ENCODE measurements around the gene POP7. TPM values are rescaled to one million over a fixed set of nuclear protein-coding genes. Genes with fewer than 3 reads are reported as not detected.

Gene POP7
- polyA plus RNA-seq, 1 donor from 2014 or later: 92.1 TPM

DNA sequence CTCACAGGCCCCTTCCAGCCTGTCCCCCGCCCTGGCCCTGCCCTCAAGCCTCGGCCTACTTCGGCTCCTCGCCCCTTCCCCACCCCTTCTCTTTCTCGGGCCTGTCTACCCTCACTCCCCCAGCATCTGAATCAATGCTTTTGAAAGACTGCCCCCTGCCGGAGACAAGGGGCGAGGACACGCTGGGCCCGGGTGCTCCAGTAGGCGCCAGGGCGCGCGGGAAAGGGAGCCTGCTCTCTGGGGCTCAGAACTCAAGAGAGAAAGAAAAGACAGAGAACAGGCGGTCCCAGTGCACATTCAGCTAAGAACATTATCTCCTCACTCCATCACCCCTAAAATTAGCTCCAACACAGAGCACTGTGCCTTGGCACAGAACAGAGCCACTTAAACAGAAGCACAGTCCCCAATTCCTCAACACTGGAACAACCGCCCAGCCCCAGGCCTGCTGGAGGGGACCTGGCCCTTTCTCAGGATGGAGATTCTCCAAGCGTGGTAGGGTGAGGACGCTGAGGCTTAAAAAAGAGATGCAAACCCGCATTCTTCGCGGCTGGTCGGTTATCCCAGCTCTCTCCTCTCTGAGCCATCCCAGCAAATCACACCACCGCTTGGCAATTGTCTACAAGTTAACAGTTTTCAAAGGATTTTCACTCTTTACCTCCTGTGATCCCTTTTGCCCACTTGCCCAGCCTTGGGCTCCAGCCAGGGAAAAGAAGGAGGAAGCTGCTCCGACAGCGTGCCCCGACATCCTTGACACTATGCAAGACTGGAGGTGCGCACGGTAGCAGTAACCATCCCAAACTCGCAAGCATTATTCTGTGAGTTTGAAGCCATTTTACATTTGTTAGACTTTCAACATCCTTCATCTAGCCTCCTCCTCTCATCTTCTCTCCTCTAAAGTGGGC, 14.0 kb upstream of the POP7 start:
- Histone ChIP-seq H3K9me2 (ENCODE audit: insufficient read depth, low read length) (no peaks in the 10 kb centered on the region), H3F3A (ENCODE audit: insufficient read depth, low read length, poor library complexity, severe bottlenecking) (no peaks in the 10 kb centered on the region), H3K27ac (ENCODE audit: low read length) (no peak overlapping the region), H3K4me3 (ENCODE audit: low read length) (peak overlapping the region; percentile 95), H3K9ac (ENCODE audit: low read length) (peak overlapping the region; percentile 83), H3K9me3 (ENCODE audit: low read length) (no peaks in the 10 kb centered on the region), H3K27me3 (ENCODE audit: insufficient read depth, low read depth, low read length) (no peaks in the 10 kb centered on the region), H3K79me2 (replicated peaks; ENCODE audit: insufficient read depth, low read length) (peaks cover 50% of the 10 kb centered on the region), H3K36me3 (ENCODE audit: insufficient read depth, low read length) (no peaks in the 10 kb centered on the region), H3K4me2 (ENCODE audit: low read length) (peak overlapping the region; percentile 96), H2AFZ (ENCODE audit: low read depth, low read length) (no peak overlapping the region), H4K20me1 (ENCODE audit: insufficient read depth) (peaks cover 20% of the 10 kb centered on the region)
- peak; percentile 72 for TF ChIP-seq RAD21 (conservative IDR thresholded peaks at IDR 0.05)
- TF ChIP-seq POLR2AphosphoS5 (IDR thresholded peaks at IDR 0.05): no peak
- peak; percentile 46 for TF ChIP-seq MXI1 (conservative IDR thresholded peaks at IDR 0.05; ENCODE audit: poor library complexity, severe bottlenecking)
- peak; percentile 83 for TF ChIP-seq SMC3 (conservative IDR thresholded peaks at IDR 0.05; ENCODE audit: poor library complexity)
- TF ChIP-seq, protein P1, sequence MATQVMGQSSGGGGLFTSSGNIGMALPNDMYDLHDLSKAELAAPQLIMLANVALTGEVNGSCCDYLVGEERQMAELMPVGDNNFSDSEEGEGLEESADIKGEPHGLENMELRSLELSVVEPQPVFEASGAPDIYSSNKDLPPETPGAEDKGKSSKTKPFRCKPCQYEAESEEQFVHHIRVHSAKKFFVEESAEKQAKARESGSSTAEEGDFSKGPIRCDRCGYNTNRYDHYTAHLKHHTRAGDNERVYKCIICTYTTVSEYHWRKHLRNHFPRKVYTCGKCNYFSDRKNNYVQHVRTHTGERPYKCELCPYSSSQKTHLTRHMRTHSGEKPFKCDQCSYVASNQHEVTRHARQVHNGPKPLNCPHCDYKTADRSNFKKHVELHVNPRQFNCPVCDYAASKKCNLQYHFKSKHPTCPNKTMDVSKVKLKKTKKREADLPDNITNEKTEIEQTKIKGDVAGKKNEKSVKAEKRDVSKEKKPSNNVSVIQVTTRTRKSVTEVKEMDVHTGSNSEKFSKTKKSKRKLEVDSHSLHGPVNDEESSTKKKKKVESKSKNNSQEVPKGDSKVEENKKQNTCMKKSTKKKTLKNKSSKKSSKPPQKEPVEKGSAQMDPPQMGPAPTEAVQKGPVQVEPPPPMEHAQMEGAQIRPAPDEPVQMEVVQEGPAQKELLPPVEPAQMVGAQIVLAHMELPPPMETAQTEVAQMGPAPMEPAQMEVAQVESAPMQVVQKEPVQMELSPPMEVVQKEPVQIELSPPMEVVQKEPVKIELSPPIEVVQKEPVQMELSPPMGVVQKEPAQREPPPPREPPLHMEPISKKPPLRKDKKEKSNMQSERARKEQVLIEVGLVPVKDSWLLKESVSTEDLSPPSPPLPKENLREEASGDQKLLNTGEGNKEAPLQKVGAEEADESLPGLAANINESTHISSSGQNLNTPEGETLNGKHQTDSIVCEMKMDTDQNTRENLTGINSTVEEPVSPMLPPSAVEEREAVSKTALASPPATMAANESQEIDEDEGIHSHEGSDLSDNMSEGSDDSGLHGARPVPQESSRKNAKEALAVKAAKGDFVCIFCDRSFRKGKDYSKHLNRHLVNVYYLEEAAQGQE (IDR thresholded peaks at IDR 0.05; ENCODE audit: borderline replicate concordance): no peak
- no peak for TF ChIP-seq EZH2 (IDR thresholded peaks at IDR 0.05; ENCODE audit: borderline replicate concordance, insufficient read depth, low read length, poor library complexity, severe bottlenecking)
- TF ChIP-seq, protein P2, sequence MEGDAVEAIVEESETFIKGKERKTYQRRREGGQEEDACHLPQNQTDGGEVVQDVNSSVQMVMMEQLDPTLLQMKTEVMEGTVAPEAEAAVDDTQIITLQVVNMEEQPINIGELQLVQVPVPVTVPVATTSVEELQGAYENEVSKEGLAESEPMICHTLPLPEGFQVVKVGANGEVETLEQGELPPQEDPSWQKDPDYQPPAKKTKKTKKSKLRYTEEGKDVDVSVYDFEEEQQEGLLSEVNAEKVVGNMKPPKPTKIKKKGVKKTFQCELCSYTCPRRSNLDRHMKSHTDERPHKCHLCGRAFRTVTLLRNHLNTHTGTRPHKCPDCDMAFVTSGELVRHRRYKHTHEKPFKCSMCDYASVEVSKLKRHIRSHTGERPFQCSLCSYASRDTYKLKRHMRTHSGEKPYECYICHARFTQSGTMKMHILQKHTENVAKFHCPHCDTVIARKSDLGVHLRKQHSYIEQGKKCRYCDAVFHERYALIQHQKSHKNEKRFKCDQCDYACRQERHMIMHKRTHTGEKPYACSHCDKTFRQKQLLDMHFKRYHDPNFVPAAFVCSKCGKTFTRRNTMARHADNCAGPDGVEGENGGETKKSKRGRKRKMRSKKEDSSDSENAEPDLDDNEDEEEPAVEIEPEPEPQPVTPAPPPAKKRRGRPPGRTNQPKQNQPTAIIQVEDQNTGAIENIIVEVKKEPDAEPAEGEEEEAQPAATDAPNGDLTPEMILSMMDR (IDR thresholded peaks at IDR 0.05; ENCODE audit: poor library complexity, severe bottlenecking): peak; percentile 85

DNA sequence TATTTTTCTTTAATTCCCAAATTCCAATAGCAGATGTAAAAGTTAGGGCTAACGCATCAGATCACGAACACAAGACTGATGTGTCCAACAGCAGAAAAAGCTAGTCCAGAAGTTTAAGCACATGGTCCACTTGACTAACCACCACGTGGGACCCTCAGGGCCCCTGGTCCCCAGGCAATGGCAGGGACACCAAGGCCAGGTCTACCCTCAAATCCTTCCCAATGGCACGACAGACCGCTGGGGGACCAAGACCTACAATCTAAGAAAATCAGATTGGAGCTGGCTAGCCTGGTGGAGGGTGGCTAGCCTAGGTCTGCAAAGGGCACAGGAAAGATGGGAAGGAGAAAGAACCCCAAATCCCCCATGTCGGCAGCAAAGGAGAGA, 13.4 kb upstream of the POP7 start:
- Histone ChIP-seq H3F3A (ENCODE audit: insufficient read depth, low read length, poor library complexity, severe bottlenecking) (no peaks in the 10 kb centered on the region), H3K9me2 (ENCODE audit: insufficient read depth, low read length) (no peaks in the 10 kb centered on the region), H3K4me3 (ENCODE audit: low read length) (peak overlapping the region; percentile 95), H3K36me3 (ENCODE audit: insufficient read depth, low read length) (no peaks in the 10 kb centered on the region), H3K27me3 (ENCODE audit: insufficient read depth, low read depth, low read length) (no peaks in the 10 kb centered on the region), H3K9ac (ENCODE audit: low read length) (peak overlapping the region; percentile 83), H2AFZ (ENCODE audit: low read depth, low read length) (no peak overlapping the region), H3K79me2 (replicated peaks; ENCODE audit: insufficient read depth, low read length) (peaks cover 50% of the 10 kb centered on the region), H4K20me1 (ENCODE audit: insufficient read depth) (peaks cover 20% of the 10 kb centered on the region), H3K27ac (ENCODE audit: low read length) (no peak overlapping the region), H3K4me2 (ENCODE audit: low read length) (peak overlapping the region; percentile 96), H3K9me3 (ENCODE audit: low read length) (no peaks in the 10 kb centered on the region)
- TF ChIP-seq EZH2 (IDR thresholded peaks at IDR 0.05; ENCODE audit: borderline replicate concordance, insufficient read depth, low read length, poor library complexity, severe bottlenecking) (no peak), SMC3 (conservative IDR thresholded peaks at IDR 0.05; ENCODE audit: poor library complexity) (no peak), POLR2AphosphoS5 (IDR thresholded peaks at IDR 0.05) (no peak), EP300 (conservative IDR thresholded peaks at IDR 0.05; ENCODE audit: poor library complexity, severe bottlenecking) (no peak), TAF1 (IDR thresholded peaks at IDR 0.05; ENCODE audit: low read depth) (no peak), RAD21 (conservative IDR thresholded peaks at IDR 0.05) (no peak), MXI1 (conservative IDR thresholded peaks at IDR 0.05; ENCODE audit: poor library complexity, severe bottlenecking) (no peak)
- TF ChIP-seq, protein P2 (IDR thresholded peaks at IDR 0.05; ENCODE audit: poor library complexity, severe bottlenecking): no peak
- TF ChIP-seq, protein P1 (IDR thresholded peaks at IDR 0.05; ENCODE audit: borderline replicate concordance): no peak
